GM12878 (cell line): Measurements from ENCODE around the gene UBB. TPM values are rescaled to one million over a fixed set of nuclear protein-coding genes. Genes with fewer than 3 reads are reported as not detected.

Experiments
- ATF7 ChIP-seq: fragments of 450-650 bp; IDR thresholded peaks from 2 replicates; pipeline ENCODE4 v1.6.1; 2016; ENCODE audit warnings: low read depth, mild to moderate bottlenecking
- CREM ChIP-seq: IDR thresholded peaks from 2 replicates; pipeline ENCODE4 v1.6.1; 2014; ENCODE audit warnings: antibody characterized with exemption, low read depth
- HDAC6 ChIP-seq: fragments of 200-600 bp; sonication (generic); IDR thresholded peaks from one replicate; pipeline ENCODE4 v1.8.0; 2017; ENCODE audit warnings: antibody characterized with exemption; ENCODE audit not compliant: unreplicated experiment
- IKZF1 ChIP-seq: fragments of 450-650 bp; conservative IDR thresholded peaks from 2 replicates; pipeline ENCODE4 v1.6.1; 2017; ENCODE audit warnings: antibody characterized with exemption, mild to moderate bottlenecking
- MYC ChIP-seq: IDR thresholded peaks from 2 replicates; pipeline ENCODE4 v1.6.1; 2011; ENCODE audit warnings: mild to moderate bottlenecking, low read length, moderate library complexity, inconsistent platforms; ENCODE audit not compliant: insufficient read depth, insufficient replicate concordance, insufficient read length, severe bottlenecking
- PAX8 ChIP-seq: fragments of 450-650 bp; IDR thresholded peaks from 2 replicates; pipeline ENCODE4 v1.6.1; 2017; ENCODE audit warnings: mild to moderate bottlenecking, moderate library complexity
- PBX3 ChIP-seq: IDR thresholded peaks from 2 replicates; pipeline ENCODE4 v1.6.1; 2011; ENCODE audit warnings: mild to moderate bottlenecking, low read depth, low read length, moderate library complexity; ENCODE audit not compliant: insufficient replicate concordance
- POU2F2 ChIP-seq: IDR thresholded peaks from 3 replicates; pipeline ENCODE4 v1.6.1; 2011; ENCODE audit warnings: low read depth, mild to moderate bottlenecking, low read length, borderline replicate concordance
- RB1 ChIP-seq: fragments of 450-650 bp; formaldehyde crosslinking; IDR thresholded peaks from 2 replicates; pipeline ENCODE4 v1.6.1; 2017; ENCODE audit warnings: mild to moderate bottlenecking, borderline replicate concordance
- RFX5 ChIP-seq: IDR thresholded peaks from 2 replicates; pipeline ENCODE4 v1.6.1; 2011; ENCODE audit warnings: low read depth, low read length, improper control_type of control experiment
- SREBF1 ChIP-seq: IDR thresholded peaks from 2 replicates; pipeline ENCODE4 v1.6.1; 2012; ENCODE audit warnings: mild to moderate bottlenecking, low read length
- SUPT20H ChIP-seq: IDR thresholded peaks from 2 replicates; pipeline ENCODE4 v1.6.1; 2011; ENCODE audit warnings: low read depth, mild to moderate bottlenecking, low read length, moderate library complexity, borderline replicate concordance; ENCODE audit not compliant: control insufficient read depth
- TAF1 ChIP-seq: IDR thresholded peaks from 2 replicates; pipeline ENCODE4 v1.6.1; 2011; ENCODE audit warnings: mild to moderate bottlenecking, low read depth, low read length, borderline replicate concordance
- TCF12 ChIP-seq: IDR thresholded peaks from 2 replicates; pipeline ENCODE4 v1.6.1; 2011; ENCODE audit warnings: low read depth, mild to moderate bottlenecking, low read length
- polyA plus RNA-seq, 11 experiments: library from polyadenylated mRNA; depleted of rRNA in 4 of 11; unstranded in 6 of 11; stranded (reverse) in 5 of 11; fragments of >200 nt; fragmentation: Nextera tagmentation in 4 of 11; fragmentation: Illumina TruSeq in 1 of 11; extraction: Ambion mirVana in 4 of 11; extraction: Trizol in 1 of 11; gene quantifications; 1 replicate in 1 of 11; 2 replicates in 10 of 11; pipeline versions ENCODE4 v1.2.1 to v1.2.3, GENCODE V29; 2011 to 2016; ENCODE audit warnings: inconsistent platforms in 2 of 11, missing spikeins in 2 of 11, low read depth in 1 of 11
- total RNA-seq, 4 experiments: library from RNA; depleted of rRNA in 3 of 4; stranded (reverse); fragments of >200 nt in 3 of 4; fragmentation: Illumina TruSeq in 1 of 4; extraction: Trizol in 1 of 4; gene quantifications; 2 replicates each; pipeline versions ENCODE4 v1.2.1 to v1.2.3, GENCODE V29; 2013 to 2021
- TF ChIP-seq, protein P1 (sequence below): fragments of 450-650 bp; IDR thresholded peaks from 2 replicates; pipeline ENCODE4 v1.6.1; 2017; ENCODE audit warnings: mild to moderate bottlenecking
- TF ChIP-seq, protein P2 (sequence below): fragments of 450-650 bp; formaldehyde crosslinking; IDR thresholded peaks from 2 replicates; pipeline ENCODE4 v1.5.0; 2022; ENCODE audit warnings: mild to moderate bottlenecking, missing genetic modification characterization

The UBB gene
- total and polyA plus RNA-seq, 10 of the 15 experiments (the other 5 are each of a cell fraction or from before 2014, with no cell fraction given), result 1,133 to 4,246 (median 2,099) TPM

DNA sequence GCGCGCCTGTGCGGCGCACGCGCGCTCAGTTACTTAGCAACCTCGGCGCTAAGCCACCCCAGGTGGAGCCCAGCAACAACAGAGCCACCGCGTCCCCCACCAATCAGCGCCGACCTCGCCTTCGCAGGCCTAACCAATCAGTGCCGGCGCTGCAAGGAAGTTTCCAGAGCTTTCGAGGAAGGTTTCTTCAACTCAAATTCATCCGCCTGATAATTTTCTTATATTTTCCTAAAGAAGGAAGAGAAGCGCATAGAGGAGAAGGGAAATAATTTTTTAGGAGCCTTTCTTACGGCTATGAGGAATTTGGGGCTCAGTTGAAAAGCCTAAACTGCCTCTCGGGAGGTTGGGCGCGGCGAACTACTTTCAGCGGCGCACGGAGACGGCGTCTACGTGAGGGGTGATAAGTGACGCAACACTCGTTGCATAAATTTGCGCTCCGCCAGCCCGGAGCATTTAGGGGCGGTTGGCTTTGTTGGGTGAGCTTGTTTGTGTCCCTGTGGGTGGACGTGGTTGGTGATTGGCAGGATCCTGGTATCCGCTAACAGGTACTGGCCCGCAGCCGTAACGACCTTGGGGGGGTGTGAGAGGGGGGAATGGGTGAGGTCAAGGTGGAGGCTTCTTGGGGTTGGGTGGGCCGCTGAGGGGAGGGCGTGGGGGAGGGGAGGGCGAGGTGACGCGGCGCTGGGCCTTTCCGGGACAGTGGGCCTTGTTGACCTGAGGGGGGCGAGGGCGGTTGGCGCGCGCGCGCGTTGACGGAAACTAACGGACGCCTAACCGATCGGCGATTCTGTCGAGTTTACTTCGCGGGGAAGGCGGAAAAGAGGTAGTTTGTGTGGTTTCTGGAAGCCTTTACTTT is at the start of gene UBB (continued):
- TF ChIP-seq SUPT20H (no peak), RFX5 (peak; percentile 96), TCF12 (peak; percentile 67; the same call in 1 of the 2 replicates), TAF1 (peak; percentile 99), RB1 (peak; percentile 73; the same call in 1 of the 2 replicates), ATF7 (peak; percentile 94), MYC (peak; percentile 47), IKZF1 (peak; percentile 64), PAX8 (no peak; the same call in 1 of the 2 replicates), SREBF1 (0 out of 2 replicates have a peak, but pooled peaks have one; percentile 48), CREM (peak; percentile 93), PBX3 (peak; percentile 89), POU2F2 (peak; percentile 100), HDAC6 (peak; percentile 95)
- TF ChIP-seq, protein P1, sequence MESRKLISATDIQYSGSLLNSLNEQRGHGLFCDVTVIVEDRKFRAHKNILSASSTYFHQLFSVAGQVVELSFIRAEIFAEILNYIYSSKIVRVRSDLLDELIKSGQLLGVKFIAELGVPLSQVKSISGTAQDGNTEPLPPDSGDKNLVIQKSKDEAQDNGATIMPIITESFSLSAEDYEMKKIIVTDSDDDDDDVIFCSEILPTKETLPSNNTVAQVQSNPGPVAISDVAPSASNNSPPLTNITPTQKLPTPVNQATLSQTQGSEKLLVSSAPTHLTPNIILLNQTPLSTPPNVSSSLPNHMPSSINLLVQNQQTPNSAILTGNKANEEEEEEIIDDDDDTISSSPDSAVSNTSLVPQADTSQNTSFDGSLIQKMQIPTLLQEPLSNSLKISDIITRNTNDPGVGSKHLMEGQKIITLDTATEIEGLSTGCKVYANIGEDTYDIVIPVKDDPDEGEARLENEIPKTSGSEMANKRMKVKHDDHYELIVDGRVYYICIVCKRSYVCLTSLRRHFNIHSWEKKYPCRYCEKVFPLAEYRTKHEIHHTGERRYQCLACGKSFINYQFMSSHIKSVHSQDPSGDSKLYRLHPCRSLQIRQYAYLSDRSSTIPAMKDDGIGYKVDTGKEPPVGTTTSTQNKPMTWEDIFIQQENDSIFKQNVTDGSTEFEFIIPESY, result peak; percentile 57; the same call in 1 of the 2 replicates
- TF ChIP-seq, protein P2, sequence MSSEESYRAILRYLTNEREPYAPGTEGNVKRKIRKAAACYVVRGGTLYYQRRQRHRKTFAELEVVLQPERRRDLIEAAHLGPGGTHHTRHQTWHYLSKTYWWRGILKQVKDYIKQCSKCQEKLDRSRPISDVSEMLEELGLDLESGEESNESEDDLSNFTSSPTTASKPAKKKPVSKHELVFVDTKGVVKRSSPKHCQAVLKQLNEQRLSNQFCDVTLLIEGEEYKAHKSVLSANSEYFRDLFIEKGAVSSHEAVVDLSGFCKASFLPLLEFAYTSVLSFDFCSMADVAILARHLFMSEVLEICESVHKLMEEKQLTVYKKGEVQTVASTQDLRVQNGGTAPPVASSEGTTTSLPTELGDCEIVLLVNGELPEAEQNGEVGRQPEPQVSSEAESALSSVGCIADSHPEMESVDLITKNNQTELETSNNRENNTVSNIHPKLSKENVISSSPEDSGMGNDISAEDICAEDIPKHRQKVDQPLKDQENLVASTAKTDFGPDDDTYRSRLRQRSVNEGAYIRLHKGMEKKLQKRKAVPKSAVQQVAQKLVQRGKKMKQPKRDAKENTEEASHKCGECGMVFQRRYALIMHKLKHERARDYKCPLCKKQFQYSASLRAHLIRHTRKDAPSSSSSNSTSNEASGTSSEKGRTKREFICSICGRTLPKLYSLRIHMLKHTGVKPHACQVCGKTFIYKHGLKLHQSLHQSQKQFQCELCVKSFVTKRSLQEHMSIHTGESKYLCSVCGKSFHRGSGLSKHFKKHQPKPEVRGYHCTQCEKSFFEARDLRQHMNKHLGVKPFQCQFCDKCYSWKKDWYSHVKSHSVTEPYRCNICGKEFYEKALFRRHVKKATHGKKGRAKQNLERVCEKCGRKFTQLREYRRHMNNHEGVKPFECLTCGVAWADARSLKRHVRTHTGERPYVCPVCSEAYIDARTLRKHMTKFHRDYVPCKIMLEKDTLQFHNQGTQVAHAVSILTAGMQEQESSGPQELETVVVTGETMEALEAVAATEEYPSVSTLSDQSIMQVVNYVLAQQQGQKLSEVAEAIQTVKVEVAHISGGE, result 0 out of 2 replicates have a peak, but pooled peaks have one; percentile 13
